Thyroid gland (tissue), 4 donors: ENCODE measurements around the gene FTH1. TPM values are rescaled to one million over a fixed set of nuclear protein-coding genes. Genes with fewer than 3 reads are reported as not detected.

Experiments used
- DNase-seq, 2 donors: peaks; one replicate each; pipeline ENCODE4 v3.0.0-alpha.2; 2019
- H3K27ac ChIP-seq, 3 donors: fragments of 200-600 bp; sonication (generic); 1 replicate in 2 of 3; 2 replicates in 1 of 3; pipeline ENCODE4 v1.5.1; 2016 to 2019; ENCODE audit warnings: mild to moderate bottlenecking in 1 of 3, moderate library complexity in 1 of 3
- H3K27me3 ChIP-seq: fragments of 200-600 bp; sonication (generic); one replicate; pipeline ENCODE4 v1.5.1; 2019
- H3K36me3 ChIP-seq, 2 donors: fragments of 200-600 bp; sonication (generic); one replicate each; pipeline ENCODE4 v1.5.1; 2016 to 2019
- H3K4me1 ChIP-seq, 2 donors: fragments of 200-600 bp; sonication (generic); one replicate each; pipeline ENCODE4 v1.5.1; 2017 to 2019
- H3K4me3 ChIP-seq, 3 donors: fragments of 200-600 bp; sonication (generic); replicated peaks in 1 of 3; 1 replicate in 2 of 3; 2 replicates in 1 of 3; pipeline ENCODE4 v1.5.1; 2016; ENCODE audit warnings: mild to moderate bottlenecking in 1 of 3
- H3K9me3 ChIP-seq: fragments of 200-600 bp; sonication (generic); one replicate; pipeline ENCODE4 v1.5.1; 2017
- CTCF ChIP-seq, 6 experiments: fragments of 200-600 bp in 3 of 6; fragments of 450-650 bp in 3 of 6; sonication (generic) in 3 of 6; IDR thresholded peaks; one replicate each; pipeline ENCODE4 v1.5.1; 2016 to 2019; ENCODE audit warnings: antibody characterized with exemption in 6 of 6, mild to moderate bottlenecking in 2 of 6, inconsistent platforms in 1 of 6, moderate library complexity in 1 of 6
- POLR2A ChIP-seq, 2 donors: fragments of 450-650 bp; IDR thresholded peaks; one replicate each; pipeline ENCODE4 v1.6.1; 2017; ENCODE audit warnings: antibody characterized with exemption in 2 of 2, mild to moderate bottlenecking in 2 of 2, moderate library complexity in 1 of 2
- WGBS, 2 donors: methylation state at CpG; one replicate each; pipeline ENCODE4 v1.1.5; 2017; 5-methylcytosine and 5-hydroxymethylcytosine counted together
- intact Hi-C: fragments of 100-400 bp; cut with DNase I; formaldehyde crosslinking; loops from one replicate; pipeline ENCODE4 v1.15.1; 2023
- total RNA-seq, 4 donors: library from RNA; depleted of rRNA; stranded (reverse); fragments of >200 nt; gene quantifications; one replicate each; pipeline ENCODE4 v1.2.3, GENCODE V29; 2016

The FTH1 gene
- total RNA-seq, 4 donors from 2014 or later: 2,377 to 4,120 (median 2,918) TPM

GRCh38 chr11:61971248-61972111 is 4.0 kb upstream of the FTH1 start:
- intact Hi-C loops: no loop called here
- peak; percentile 99 to 100 for DNase-seq
- no peaks in the 10 kb centered on the region for H3K9me3 ChIP-seq
- peaks cover 75 to 81% of the 10 kb centered on the region in 2 donors for H3K4me1 ChIP-seq
- WGBS, 2 donors: 17 to 20% methylated on average over 15 to 16 of the region's 16 CpGs
- H3K4me3 ChIP-seq: no peak overlapping the region
- H3K27ac ChIP-seq: peak overlapping the region; percentile 93 to 99 (median 98)
- no peaks in the 10 kb centered on the region for H3K27me3 ChIP-seq
- peaks cover 0 to 3% of the 10 kb centered on the region in 2 donors for H3K36me3 ChIP-seq
- TF ChIP-seq CTCF (IDR thresholded peaks at IDR 0.05): peak in 1 of 6 experiments; percentile 2
- peak in 1 of 2 donors; percentile 73 for TF ChIP-seq POLR2A (IDR thresholded peaks at IDR 0.05)

GRCh38 chr11:61969838-61970662 is 2.6 kb upstream of the FTH1 start:
- intact Hi-C loops: no loop called here
- Histone ChIP-seq H3K27ac (peak overlapping the region; percentile 93 to 99 (median 98)), H3K27me3 (no peaks in the 10 kb centered on the region), H3K36me3 (peaks cover 4 to 14% of the 10 kb centered on the region in 2 donors), H3K4me3 (no peak overlapping the region), H3K4me1 (peaks cover 68% of the 10 kb centered on the region in 2 donors), H3K9me3 (no peaks in the 10 kb centered on the region)
- 90 to 95% methylated on average over 2 of the region's 2 CpGs for WGBS, 2 donors
- TF ChIP-seq POLR2A (IDR thresholded peaks at IDR 0.05): no peak
- no peak for TF ChIP-seq CTCF (IDR thresholded peaks at IDR 0.05)
- DNase-seq: no peak

GRCh38 chr11:61969391-61969758 is 1.9 kb upstream of the FTH1 start:
- Histone ChIP-seq H3K4me1 (peaks cover 67 to 68% of the 10 kb centered on the region in 2 donors), H3K4me3 (no peak overlapping the region), H3K27me3 (no peaks in the 10 kb centered on the region), H3K27ac (peak overlapping the region; percentile 93 to 99 (median 98)), H3K9me3 (no peaks in the 10 kb centered on the region), H3K36me3 (peaks cover 11 to 20% of the 10 kb centered on the region in 2 donors)
- TF ChIP-seq POLR2A (IDR thresholded peaks at IDR 0.05) (no peak), CTCF (IDR thresholded peaks at IDR 0.05) (no peak)
- 83 to 84% methylated on average over 7 of the region's 7 CpGs for WGBS, 2 donors
- intact Hi-C loops: no loop called here
- DNase-seq: no peak

- DNase-seq: no peak
- Histone ChIP-seq H3K9me3 (no peaks in the 10 kb centered on the region), H3K36me3 (peaks cover 16 to 25% of the 10 kb centered on the region in 2 donors), H3K27me3 (no peaks in the 10 kb centered on the region), H3K4me3 (peak overlapping the region in 1 of 3 donors; percentile 88), H3K4me1 (peaks cover 65 to 68% of the 10 kb centered on the region in 2 donors), H3K27ac (peak overlapping the region; percentile 93 to 99 (median 98))
- TF ChIP-seq POLR2A (IDR thresholded peaks at IDR 0.05) (no peak), CTCF (IDR thresholded peaks at IDR 0.05) (no peak)
- intact Hi-C loops: no loop called here
- 91% methylated on average over 16 of the region's 16 CpGs for WGBS, 2 donors
Observed at GRCh38 chr11:61968758-61969390, 1.4 kb upstream of the FTH1 start.
